A204.1 (cell line): ENCODE measurements around the gene MAN1C1.

Experiments used
- FAIRE-seq: peaks from 2 replicates; lab custom pipeline; 2012; peaks lifted over from hg19 to GRCh38; lab: Jason Lieb, UNC

MAN1C1 gene

GRCh38 chr1:25782608-25783201 is 166.1 kb downstream of the MAN1C1 start:
- no peak for FAIRE-seq

- no peak for FAIRE-seq
Measured at GRCh38 chr1:25784575-25785051, 168.0 kb downstream of the MAN1C1 start.

GRCh38 chr1:25785333-25786067 is 168.9 kb downstream of the MAN1C1 start:
- FAIRE-seq, result no peak

GRCh38 chr1:25786887-25787759 is 170.5 kb downstream of the MAN1C1 start:
- FAIRE-seq, result no peak

GRCh38 chr1:25787760-25788166 is 171.2 kb downstream of the MAN1C1 start:
- FAIRE-seq, result no peak

- no peak for FAIRE-seq
Measured at GRCh38 chr1:25790472-25790871, 173.9 kb downstream of the MAN1C1 start.

- FAIRE-seq, result no peak
Measured at GRCh38 chr1:25792115-25792514, 175.5 kb downstream of the MAN1C1 start.

GRCh38 chr1:25793585-25794170 is 177.1 kb downstream of the MAN1C1 start:
- no peak for FAIRE-seq

GRCh38 chr1:25794325-25794724 is 177.7 kb downstream of the MAN1C1 start:
- FAIRE-seq, result no peak

- no peak for FAIRE-seq
Measured at GRCh38 chr1:25795211-25795610, 178.6 kb downstream of the MAN1C1 start.

- no peak for FAIRE-seq
Measured at GRCh38 chr1:25795946-25796810, 179.6 kb downstream of the MAN1C1 start.

GRCh38 chr1:25796811-25797458 is 180.3 kb downstream of the MAN1C1 start:
- no peak for FAIRE-seq

- FAIRE-seq, result no peak
Measured at GRCh38 chr1:25797939-25798338, 181.3 kb downstream of the MAN1C1 start.

GRCh38 chr1:25798666-25799351 is 182.2 kb downstream of the MAN1C1 start:
- FAIRE-seq, result no peak

- FAIRE-seq, result no peak
Measured at GRCh38 chr1:25799352-25799934, 182.9 kb downstream of the MAN1C1 start.

- no peak for FAIRE-seq
Measured at GRCh38 chr1:25799935-25800702, 183.5 kb downstream of the MAN1C1 start, which contains the start of gene SELENON. TSS of gene SELENON (plus strand) at chr1:25800193. CDS start at chr1:25800231, 38 bp downstream.

- FAIRE-seq, result no peak
Measured at GRCh38 chr1:25800703-25801377, 184.2 kb downstream of the MAN1C1 start.

- no peak for FAIRE-seq
Measured at GRCh38 chr1:25802915-25803314, 186.3 kb downstream of the MAN1C1 start.

- no peak for FAIRE-seq
Measured at GRCh38 chr1:25803368-25803767, 186.8 kb downstream of the MAN1C1 start.
